Ishikawa (cell line): ENCODE measurements around the gene SCN4A.

Source experiments
- CEBPB ChIP-seq: IDR thresholded peaks from 2 replicates; pipeline ENCODE4 v1.6.1; 2012
- CREB1 ChIP-seq: IDR thresholded peaks from 2 replicates; pipeline ENCODE4 v1.6.1; 2012; ENCODE audit warnings: low read depth
- EGR1 ChIP-seq: IDR thresholded peaks from 2 replicates; pipeline ENCODE4 v1.6.1; 2012
- EP300 ChIP-seq: IDR thresholded peaks from 2 replicates; pipeline ENCODE4 v1.6.1; 2012; ENCODE audit warnings: borderline replicate concordance
- MAX ChIP-seq: IDR thresholded peaks from 2 replicates; pipeline ENCODE4 v1.6.1; 2012
- RAD21 ChIP-seq: IDR thresholded peaks from 2 replicates; pipeline ENCODE4 v1.6.1; 2012; ENCODE audit warnings: low read depth
- REST ChIP-seq: IDR thresholded peaks from 2 replicates; pipeline ENCODE4 v1.6.1; 2012; ENCODE audit warnings: low read depth, mild to moderate bottlenecking
- TAF1 ChIP-seq: IDR thresholded peaks from 2 replicates; pipeline ENCODE4 v1.6.1; 2012; ENCODE audit warnings: low read depth, mild to moderate bottlenecking
- TCF12 ChIP-seq: IDR thresholded peaks from 2 replicates; pipeline ENCODE4 v1.6.1; 2012; ENCODE audit warnings: low read depth
- TEAD4 ChIP-seq: IDR thresholded peaks from 2 replicates; pipeline ENCODE4 v1.6.1; 2012
- YY1 ChIP-seq: IDR thresholded peaks from 2 replicates; pipeline ENCODE4 v1.6.1; 2012; ENCODE audit warnings: low read depth

- TF ChIP-seq RAD21 (no peak), EP300 (no peak), TAF1 (no peak), YY1 (no peak), TCF12 (no peak), REST (no peak), MAX (no peak), EGR1 (no peak), CREB1 (no peak), CEBPB (no peak), TEAD4 (no peak)
Measured at GRCh38 chr17:63962298-63962744, 10.4 kb downstream of the SCN4A start.
